ENCODE measurements around the gene STX19. TPM values are rescaled to one million over a fixed set of nuclear protein-coding genes. Genes with fewer than 3 reads are reported as not detected.
A peak's percentile ranks its signal among the peaks of the same experiment; 100 is the strongest.

Gene STX19
- total and polyA plus RNA-seq, 2 of the 13 experiments (the other 11 are each of a cell fraction or from before 2014, with no cell fraction given): not detected

DNA sequence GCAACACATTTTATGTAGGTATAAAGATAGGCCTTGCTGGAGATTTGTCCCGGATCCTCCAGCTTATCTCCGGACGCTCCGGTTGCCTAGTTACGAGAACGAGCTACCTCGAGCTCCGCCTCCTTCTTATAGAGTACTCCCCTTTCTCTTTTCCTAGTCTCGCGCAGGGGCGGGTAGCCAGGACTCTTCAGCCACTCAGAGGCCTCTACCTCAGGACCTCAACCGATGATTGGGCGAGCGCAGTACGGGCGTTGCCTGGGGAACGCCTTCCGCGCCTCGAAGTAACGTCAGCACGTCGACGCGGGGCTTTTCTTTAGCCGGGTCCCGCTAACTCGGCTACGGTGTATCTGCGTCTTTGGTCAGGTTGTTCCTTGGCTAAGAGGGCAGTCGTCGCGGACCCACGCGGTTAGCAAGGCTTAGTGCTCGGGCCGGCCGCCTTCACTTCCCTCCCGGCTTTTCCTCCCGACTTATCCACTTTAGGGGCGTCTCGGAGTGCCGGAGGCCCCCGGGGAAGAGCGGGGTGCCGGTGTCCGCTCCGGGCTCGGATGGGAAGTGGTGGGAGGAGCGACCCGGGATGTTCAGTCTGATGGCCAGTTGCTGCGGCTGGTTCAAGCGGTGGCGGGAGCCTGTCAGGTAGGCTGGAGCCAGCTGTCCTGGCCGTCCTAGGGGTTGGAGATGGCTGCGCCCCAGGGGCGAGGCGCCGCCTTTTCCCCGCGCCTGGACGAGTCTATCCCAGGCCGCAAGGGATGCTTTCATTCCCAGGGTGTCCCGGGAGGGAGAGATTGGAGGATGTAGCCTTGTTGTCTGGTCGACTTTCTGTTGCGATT is 48.3 kb downstream of the STX19 start, which contains the start of gene ARL13B (continued):
- TF ChIP-seq, protein P1, sequence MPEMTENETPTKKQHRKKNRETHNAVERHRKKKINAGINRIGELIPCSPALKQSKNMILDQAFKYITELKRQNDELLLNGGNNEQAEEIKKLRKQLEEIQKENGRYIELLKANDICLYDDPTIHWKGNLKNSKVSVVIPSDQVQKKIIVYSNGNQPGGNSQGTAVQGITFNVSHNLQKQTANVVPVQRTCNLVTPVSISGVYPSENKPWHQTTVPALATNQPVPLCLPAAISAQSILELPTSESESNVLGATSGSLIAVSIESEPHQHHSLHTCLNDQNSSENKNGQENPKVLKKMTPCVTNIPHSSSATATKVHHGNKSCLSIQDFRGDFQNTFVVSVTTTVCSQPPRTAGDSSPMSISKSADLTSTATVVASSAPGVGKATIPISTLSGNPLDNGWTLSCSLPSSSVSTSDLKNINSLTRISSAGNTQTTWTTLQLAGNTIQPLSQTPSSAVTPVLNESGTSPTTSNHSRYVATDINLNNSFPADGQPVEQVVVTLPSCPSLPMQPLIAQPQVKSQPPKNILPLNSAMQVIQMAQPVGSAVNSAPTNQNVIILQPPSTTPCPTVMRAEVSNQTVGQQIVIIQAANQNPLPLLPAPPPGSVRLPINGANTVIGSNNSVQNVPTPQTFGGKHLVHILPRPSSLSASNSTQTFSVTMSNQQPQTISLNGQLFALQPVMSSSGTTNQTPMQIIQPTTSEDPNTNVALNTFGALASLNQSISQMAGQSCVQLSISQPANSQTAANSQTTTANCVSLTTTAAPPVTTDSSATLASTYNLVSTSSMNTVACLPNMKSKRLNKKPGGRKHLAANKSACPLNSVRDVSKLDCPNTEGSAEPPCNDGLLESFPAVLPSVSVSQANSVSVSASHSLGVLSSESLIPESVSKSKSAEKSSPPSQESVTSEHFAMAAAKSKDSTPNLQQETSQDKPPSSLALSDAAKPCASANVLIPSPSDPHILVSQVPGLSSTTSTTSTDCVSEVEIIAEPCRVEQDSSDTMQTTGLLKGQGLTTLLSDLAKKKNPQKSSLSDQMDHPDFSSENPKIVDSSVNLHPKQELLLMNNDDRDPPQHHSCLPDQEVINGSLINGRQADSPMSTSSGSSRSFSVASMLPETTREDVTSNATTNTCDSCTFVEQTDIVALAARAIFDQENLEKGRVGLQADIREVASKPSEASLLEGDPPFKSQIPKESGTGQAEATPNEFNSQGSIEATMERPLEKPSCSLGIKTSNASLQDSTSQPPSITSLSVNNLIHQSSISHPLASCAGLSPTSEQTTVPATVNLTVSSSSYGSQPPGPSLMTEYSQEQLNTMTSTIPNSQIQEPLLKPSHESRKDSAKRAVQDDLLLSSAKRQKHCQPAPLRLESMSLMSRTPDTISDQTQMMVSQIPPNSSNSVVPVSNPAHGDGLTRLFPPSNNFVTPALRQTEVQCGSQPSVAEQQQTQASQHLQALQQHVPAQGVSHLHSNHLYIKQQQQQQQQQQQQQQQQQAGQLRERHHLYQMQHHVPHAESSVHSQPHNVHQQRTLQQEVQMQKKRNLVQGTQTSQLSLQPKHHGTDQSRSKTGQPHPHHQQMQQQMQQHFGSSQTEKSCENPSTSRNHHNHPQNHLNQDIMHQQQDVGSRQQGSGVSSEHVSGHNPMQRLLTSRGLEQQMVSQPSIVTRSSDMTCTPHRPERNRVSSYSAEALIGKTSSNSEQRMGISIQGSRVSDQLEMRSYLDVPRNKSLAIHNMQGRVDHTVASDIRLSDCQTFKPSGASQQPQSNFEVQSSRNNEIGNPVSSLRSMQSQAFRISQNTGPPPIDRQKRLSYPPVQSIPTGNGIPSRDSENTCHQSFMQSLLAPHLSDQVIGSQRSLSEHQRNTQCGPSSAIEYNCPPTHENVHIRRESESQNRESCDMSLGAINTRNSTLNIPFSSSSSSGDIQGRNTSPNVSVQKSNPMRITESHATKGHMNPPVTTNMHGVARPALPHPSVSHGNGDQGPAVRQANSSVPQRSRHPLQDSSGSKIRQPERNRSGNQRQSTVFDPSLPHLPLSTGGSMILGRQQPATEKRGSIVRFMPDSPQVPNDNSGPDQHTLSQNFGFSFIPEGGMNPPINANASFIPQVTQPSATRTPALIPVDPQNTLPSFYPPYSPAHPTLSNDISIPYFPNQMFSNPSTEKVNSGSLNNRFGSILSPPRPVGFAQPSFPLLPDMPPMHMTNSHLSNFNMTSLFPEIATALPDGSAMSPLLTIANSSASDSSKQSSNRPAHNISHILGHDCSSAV (CRISPR knock-in tag; IDR thresholded peaks at IDR 0.05; ENCODE audit: borderline replicate concordance): no peak
- 0 out of 2 replicates have a peak, but pooled peaks have one; percentile 60 for TF ChIP-seq NR0B2 (CRISPR knock-in tag; IDR thresholded peaks at IDR 0.05)
- peak; percentile 66; the same call in 1 of the 2 replicates for TF ChIP-seq ZNF724P (CRISPR knock-in tag; IDR thresholded peaks at IDR 0.05; ENCODE audit: borderline replicate concordance)
- peak; percentile 80; the same call in 1 of the 2 replicates for TF ChIP-seq E2F5 (CRISPR knock-in tag; conservative IDR thresholded peaks at IDR 0.05)
- TF ChIP-seq NCOR1 (IDR thresholded peaks at IDR 0.05; ENCODE audit: borderline replicate concordance, low read length): no peak
- TF ChIP-seq, protein P2, sequence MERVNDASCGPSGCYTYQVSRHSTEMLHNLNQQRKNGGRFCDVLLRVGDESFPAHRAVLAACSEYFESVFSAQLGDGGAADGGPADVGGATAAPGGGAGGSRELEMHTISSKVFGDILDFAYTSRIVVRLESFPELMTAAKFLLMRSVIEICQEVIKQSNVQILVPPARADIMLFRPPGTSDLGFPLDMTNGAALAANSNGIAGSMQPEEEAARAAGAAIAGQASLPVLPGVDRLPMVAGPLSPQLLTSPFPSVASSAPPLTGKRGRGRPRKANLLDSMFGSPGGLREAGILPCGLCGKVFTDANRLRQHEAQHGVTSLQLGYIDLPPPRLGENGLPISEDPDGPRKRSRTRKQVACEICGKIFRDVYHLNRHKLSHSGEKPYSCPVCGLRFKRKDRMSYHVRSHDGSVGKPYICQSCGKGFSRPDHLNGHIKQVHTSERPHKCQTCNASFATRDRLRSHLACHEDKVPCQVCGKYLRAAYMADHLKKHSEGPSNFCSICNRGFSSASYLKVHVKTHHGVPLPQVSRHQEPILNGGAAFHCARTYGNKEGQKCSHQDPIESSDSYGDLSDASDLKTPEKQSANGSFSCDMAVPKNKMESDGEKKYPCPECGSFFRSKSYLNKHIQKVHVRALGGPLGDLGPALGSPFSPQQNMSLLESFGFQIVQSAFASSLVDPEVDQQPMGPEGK (CRISPR knock-in tag; IDR thresholded peaks at IDR 0.05): peak; percentile 33; the same call in 1 of the 2 replicates
- TF ChIP-seq RBFOX2 (IDR thresholded peaks at IDR 0.05; ENCODE audit: low read depth, low read length): peak; percentile 65
- TF ChIP-seq, protein P3, sequence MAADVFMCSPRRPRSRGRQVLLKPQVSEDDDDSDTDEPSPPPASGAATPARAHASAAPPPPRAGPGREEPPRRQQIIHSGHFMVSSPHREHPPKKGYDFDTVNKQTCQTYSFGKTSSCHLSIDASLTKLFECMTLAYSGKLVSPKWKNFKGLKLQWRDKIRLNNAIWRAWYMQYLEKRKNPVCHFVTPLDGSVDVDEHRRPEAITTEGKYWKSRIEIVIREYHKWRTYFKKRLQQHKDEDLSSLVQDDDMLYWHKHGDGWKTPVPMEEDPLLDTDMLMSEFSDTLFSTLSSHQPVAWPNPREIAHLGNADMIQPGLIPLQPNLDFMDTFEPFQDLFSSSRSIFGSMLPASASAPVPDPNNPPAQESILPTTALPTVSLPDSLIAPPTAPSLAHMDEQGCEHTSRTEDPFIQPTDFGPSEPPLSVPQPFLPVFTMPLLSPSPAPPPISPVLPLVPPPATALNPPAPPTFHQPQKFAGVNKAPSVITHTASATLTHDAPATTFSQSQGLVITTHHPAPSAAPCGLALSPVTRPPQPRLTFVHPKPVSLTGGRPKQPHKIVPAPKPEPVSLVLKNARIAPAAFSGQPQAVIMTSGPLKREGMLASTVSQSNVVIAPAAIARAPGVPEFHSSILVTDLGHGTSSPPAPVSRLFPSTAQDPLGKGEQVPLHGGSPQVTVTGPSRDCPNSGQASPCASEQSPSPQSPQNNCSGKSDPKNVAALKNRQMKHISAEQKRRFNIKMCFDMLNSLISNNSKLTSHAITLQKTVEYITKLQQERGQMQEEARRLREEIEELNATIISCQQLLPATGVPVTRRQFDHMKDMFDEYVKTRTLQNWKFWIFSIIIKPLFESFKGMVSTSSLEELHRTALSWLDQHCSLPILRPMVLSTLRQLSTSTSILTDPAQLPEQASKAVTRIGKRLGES (CRISPR knock-in tag; IDR thresholded peaks at IDR 0.05; ENCODE audit: borderline replicate concordance): no peak
- TF ChIP-seq ZNF296 (CRISPR knock-in tag; conservative IDR thresholded peaks at IDR 0.05): no peak
